GM12864 (cell line): ENCODE data around the gene UQCRC1.

Experiments used
- DNase-seq: peaks from one replicate; pipeline ENCODE4 v3.0.0-alpha.2; 2011; ENCODE audit warnings: low read depth
- H3K4me3 ChIP-seq: 2 replicates; pipeline ENCODE4 v1.5.1; 2011; ENCODE audit warnings: mild to moderate bottlenecking, low read depth, low read length, control low read depth
- CTCF ChIP-seq: IDR thresholded peaks from 2 replicates; pipeline ENCODE4 v1.5.1; 2011; ENCODE audit warnings: low read depth, mild to moderate bottlenecking, moderate library complexity, low read length, control low read depth, inconsistent platforms; ENCODE audit errors: missing control alignments

Gene UQCRC1

DNA sequence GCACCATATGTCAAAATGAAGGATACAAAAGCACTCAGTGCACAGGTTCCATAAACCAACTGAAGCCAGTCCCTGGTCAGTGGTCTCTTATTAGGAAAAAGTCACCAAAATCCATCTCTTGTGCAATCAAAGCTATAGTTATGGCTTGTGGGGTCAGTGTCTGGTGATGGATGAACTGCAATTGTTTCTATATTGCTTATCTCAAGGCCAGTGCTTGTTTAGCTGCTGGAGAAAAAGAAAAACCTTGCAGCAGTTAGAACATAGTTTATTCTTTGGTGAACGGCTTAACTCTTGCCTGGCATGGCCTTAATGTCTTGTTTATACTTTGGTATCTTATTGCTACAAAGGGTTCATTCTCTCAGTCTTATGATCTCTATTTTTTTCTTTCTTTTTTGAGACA, 2.9 kb upstream of the UQCRC1 start:
- no peak for DNase-seq
- H3K4me3 ChIP-seq = no peak overlapping the region
- no peak for TF ChIP-seq CTCF

DNA sequence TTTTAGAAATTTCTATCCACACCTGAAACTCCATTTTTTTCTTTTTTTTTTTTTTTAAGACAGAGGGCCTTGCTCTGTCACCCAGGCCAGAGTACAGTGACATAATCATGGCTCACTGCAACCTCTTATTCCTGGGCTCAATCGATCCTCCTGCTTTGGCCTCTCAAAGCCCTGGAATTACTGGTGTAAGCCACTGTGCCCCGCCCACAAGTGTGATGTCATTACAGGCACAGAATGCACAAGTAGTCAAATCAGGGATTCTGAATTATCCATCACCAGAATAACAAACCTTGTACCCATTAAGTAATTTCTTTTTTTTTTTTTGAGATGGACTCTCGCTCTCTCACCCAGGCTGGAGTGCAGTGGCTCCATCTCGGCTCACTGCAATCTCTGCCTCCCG, 1.9 kb downstream of the UQCRC1 start:
- TF ChIP-seq CTCF = no peak
- no peak overlapping the region for H3K4me3 ChIP-seq
- DNase-seq = no peak

GRCh38 chr3:48601622-48601994, 7.8 kb downstream of the UQCRC1 start:
- DNase-seq = no peak
- H3K4me3 ChIP-seq = no peak overlapping the region
- no peak for TF ChIP-seq CTCF

GRCh38 chr3:48600711-48601621, 8.5 kb downstream of the UQCRC1 start:
- no peak for DNase-seq

DNA sequence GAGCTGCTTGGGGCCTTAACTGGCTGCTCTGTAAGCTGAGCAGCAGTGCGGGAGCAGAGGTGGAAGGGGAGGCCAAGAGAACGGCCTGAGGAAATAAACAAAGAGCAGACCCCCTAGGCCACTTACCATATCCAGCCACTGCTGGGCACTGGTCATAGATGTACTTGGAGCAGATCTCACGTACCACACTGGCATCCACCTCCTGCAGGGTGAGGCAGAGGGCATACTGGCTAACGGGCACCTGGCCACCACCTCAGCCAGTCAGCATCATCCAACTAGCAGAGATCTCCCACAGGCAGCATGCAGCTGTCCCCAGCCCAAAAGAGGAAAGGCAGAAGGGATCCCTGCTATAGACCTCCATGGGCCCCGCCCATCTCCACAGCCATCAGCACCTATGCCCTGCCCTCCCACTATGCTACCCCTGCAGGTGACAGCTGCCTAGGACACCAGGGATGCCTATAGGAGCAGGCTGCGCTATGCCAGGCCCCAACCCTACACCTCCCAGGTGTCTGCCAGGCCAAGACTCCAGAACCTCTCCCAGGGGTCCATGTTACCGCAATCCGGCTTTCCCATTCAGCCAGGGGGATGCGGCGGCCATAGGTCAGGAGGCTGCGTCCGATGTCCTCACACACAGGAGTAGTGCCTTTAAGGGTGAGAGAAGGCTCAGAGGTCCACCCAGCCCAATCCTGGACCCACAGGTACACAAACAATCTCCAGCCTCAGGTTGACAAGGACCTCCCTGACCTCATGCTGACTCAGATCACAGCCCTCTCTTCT, 9.7 kb downstream of the UQCRC1 start:
- no peak for TF ChIP-seq CTCF
- H3K4me3 ChIP-seq = no peak overlapping the region
- no peak for DNase-seq

More at GRCh38 chr3:48600711-48601621, 8.5 kb downstream of the UQCRC1 start:
- no peak for TF ChIP-seq CTCF
- H3K4me3 ChIP-seq = no peak overlapping the region

DNA sequence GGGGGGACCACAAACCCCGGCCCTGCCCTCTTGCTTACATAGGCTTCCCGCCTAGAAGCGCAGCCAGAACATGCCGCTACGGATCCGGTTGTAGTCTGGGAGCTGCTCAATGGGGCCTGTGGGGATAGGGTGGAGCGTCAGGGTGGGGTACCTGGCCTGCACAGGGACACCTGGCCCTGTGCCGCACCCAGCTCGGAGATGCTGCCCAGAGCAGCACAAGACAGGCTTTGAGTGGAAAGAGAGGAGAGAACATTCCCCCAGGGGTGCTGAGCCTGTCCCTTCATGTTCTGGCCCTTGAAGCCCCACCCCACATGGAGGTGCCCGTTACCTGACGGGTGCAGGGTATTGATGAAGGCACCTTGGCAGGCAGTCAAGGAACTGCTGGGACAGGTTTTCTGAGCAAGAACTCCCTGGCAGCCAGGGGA, 10.4 kb downstream of the UQCRC1 start:
- DNase-seq = no peak
- no peak for TF ChIP-seq CTCF
- no peak overlapping the region for H3K4me3 ChIP-seq
